Sigmoid colon (tissue), 7 donors: ENCODE data around the gene SEMA3B. TPM values are rescaled to one million over a fixed set of nuclear protein-coding genes. Genes with fewer than 3 reads are reported as not detected.
"Not testable (repeated sequence)": the region's sequence is repeated elsewhere in the genome, so short reads cannot be mapped to it uniquely, and the experiment has no call there.

ENCODE experiments used
- DNase-seq: peaks from one replicate; pipeline ENCODE4 v3.0.0-alpha.2; 2019
- H3K27ac ChIP-seq, 4 donors: fragments of 200-600 bp; sonication (generic); one replicate each; pipeline ENCODE4 v1.5.1; 2016 to 2019; ENCODE audit warnings: mild to moderate bottlenecking in 1 of 4
- H3K27me3 ChIP-seq, 3 donors: fragments of 200-600 bp; sonication (generic); one replicate each; pipeline ENCODE4 v1.5.1; 2019; ENCODE audit warnings: mild to moderate bottlenecking in 1 of 3
- H3K36me3 ChIP-seq, 4 donors: fragments of 200-600 bp; sonication (generic); one replicate each; pipeline ENCODE4 v1.5.1; 2016 to 2019
- H3K4me1 ChIP-seq, 4 donors: fragments of 200-600 bp; sonication (generic); one replicate each; pipeline ENCODE4 v1.5.1; 2017 to 2019
- H3K4me3 ChIP-seq, 4 donors: fragments of 200-600 bp; sonication (generic); one replicate each; pipeline ENCODE4 v1.5.1; 2017 to 2019; ENCODE audit warnings: mild to moderate bottlenecking in 2 of 4, moderate library complexity in 1 of 4
- H3K9me3 ChIP-seq, 4 donors: fragments of 200-600 bp in 3 of 4; sonication (generic) in 3 of 4; one replicate each; pipeline versions ENCODE4 v1.5.1 to v1.6.1; 2013 to 2019
- CTCF ChIP-seq, 4 experiments: fragments of 450-650 bp in 3 of 4; fragments of 200-600 bp in 1 of 4; IDR thresholded peaks; one replicate each; pipeline ENCODE4 v1.5.1; 2016 to 2019; ENCODE audit warnings: antibody characterized with exemption in 4 of 4, mild to moderate bottlenecking in 3 of 4, moderate library complexity in 2 of 4
- EP300 ChIP-seq, 4 donors: sonication (generic); formaldehyde crosslinking; IDR thresholded peaks; one replicate each; pipeline ENCODE4 v1.6.1; 2017; ENCODE audit warnings: antibody characterized with exemption in 4 of 4
- POLR2A ChIP-seq, 2 donors: fragments of 450-650 bp; IDR thresholded peaks; one replicate each; pipeline ENCODE4 v1.6.1; 2016; ENCODE audit warnings: antibody characterized with exemption in 2 of 2, mild to moderate bottlenecking in 2 of 2, moderate library complexity in 2 of 2
- POLR2AphosphoS5 ChIP-seq, 4 donors: sonication (generic); formaldehyde crosslinking; IDR thresholded peaks; one replicate each; pipeline ENCODE4 v1.6.1; 2017; ENCODE audit warnings: antibody characterized with exemption in 4 of 4
- WGBS, 2 donors: extraction: QIAGEN DNeasy Blood & Tissue Kit; methylation state at CpG; one replicate each; pipeline ENCODE4 v1.1.7; 2013; 5-methylcytosine and 5-hydroxymethylcytosine counted together
- intact Hi-C: fragments of 100-400 bp; cut with DNase I; formaldehyde crosslinking; loops from one replicate; pipeline ENCODE4 v1.15.1; 2023
- polyA plus RNA-seq, 3 donors: library from polyadenylated mRNA; stranded (reverse); fragments of 200-250 nt; gene quantifications; one replicate each; pipeline ENCODE4 v1.2.3, GENCODE V29; 2013
- total RNA-seq, 4 donors: library from RNA; depleted of rRNA; stranded (reverse); fragments of >200 nt; gene quantifications; one replicate each; pipeline ENCODE4 v1.1.0, GENCODE V29; 2016
- donor health status: healthy with polysubstance abuse.
- donor health status: Bipolar disorder and iron deficiency.
- donor health status: healthy.

Gene SEMA3B
- total and polyA plus RNA-seq, 7 donors = 7.9 to 54.6 (median 24.6) TPM

- Histone ChIP-seq H3K4me1 (peaks cover 4 to 45% (median 40%) of the 10 kb centered on the region in 4 donors), H3K4me3 (no peak overlapping the region), H3K27me3 (no peaks in the 10 kb centered on the region), H3K27ac (peak overlapping the region; percentile 88 to 89 (median 88)), H3K36me3 (no peaks in the 10 kb centered on the region), H3K9me3 (no peaks in the 10 kb centered on the region)
- 92 to 94% methylated on average over 6 of the region's 6 CpGs for WGBS, 2 donors
- TF ChIP-seq POLR2A (IDR thresholded peaks at IDR 0.05) (no peak), EP300 (IDR thresholded peaks at IDR 0.05) (no peak), POLR2AphosphoS5 (IDR thresholded peaks at IDR 0.05) (no peak), CTCF (IDR thresholded peaks at IDR 0.05) (no peak)
- intact Hi-C loops = no loop called here
- no peak for DNase-seq
Observed at GRCh38 chr3:50300681-50301254, 31.8 kb downstream of the SEMA3B start.

- no peak for DNase-seq
- WGBS, 2 donors = 92 to 93% methylated on average over 32 of the region's 32 CpGs
- H3K4me3 ChIP-seq = no peak overlapping the region
- peaks cover 4 to 45% (median 40%) of the 10 kb centered on the region in 4 donors for H3K4me1 ChIP-seq
- intact Hi-C loops = no loop called here
- H3K27me3 ChIP-seq = no peaks in the 10 kb centered on the region
- H3K36me3 ChIP-seq = no peaks in the 10 kb centered on the region
- TF ChIP-seq CTCF (IDR thresholded peaks at IDR 0.05) (no peak), POLR2A (IDR thresholded peaks at IDR 0.05) (no peak), EP300 (IDR thresholded peaks at IDR 0.05) (no peak), POLR2AphosphoS5 (IDR thresholded peaks at IDR 0.05) (no peak)
- H3K27ac ChIP-seq = peak overlapping the region; percentile 48 to 72 (median 58)
- no peaks in the 10 kb centered on the region for H3K9me3 ChIP-seq
Observed at GRCh38 chr3:50302095-50303012, 33.4 kb downstream of the SEMA3B start.

GRCh38 chr3:50303013-50303815 lies 34.3 kb downstream of the SEMA3B start, which contains the start of gene HYAL1:
TSS of gene HYAL1 (minus strand) at chr3:50303574. CDS start at chr3:50302956, 618 bp downstream.
- Histone ChIP-seq H3K27me3 (no peaks in the 10 kb centered on the region), H3K9me3 (no peaks in the 10 kb centered on the region), H3K4me1 (peaks cover 4 to 38% (median 37%) of the 10 kb centered on the region in 4 donors), H3K36me3 (no peaks in the 10 kb centered on the region), H3K27ac (peak within 1 kb of the TSS; percentile 48 to 72 (median 58)), H3K4me3 (peak within 1 kb of the TSS in 1 of 4 donors; percentile 14)
- TF ChIP-seq CTCF (IDR thresholded peaks at IDR 0.05) (no peak), POLR2AphosphoS5 (IDR thresholded peaks at IDR 0.05) (peak in 2 of 4 donors; percentile 30 to 49)
- peak; percentile 83 for DNase-seq
- intact Hi-C loops = no loop called here
- 40 to 71% methylated on average over 14 of the region's 14 CpGs for WGBS, 2 donors

- Histone ChIP-seq H3K27me3 (no peaks in the 10 kb centered on the region), H3K36me3 (no peaks in the 10 kb centered on the region), H3K9me3 (no peaks in the 10 kb centered on the region), H3K27ac (no peak overlapping the region), H3K4me3 (no peak overlapping the region), H3K4me1 (peaks cover 0 to 32% (median 30%) of the 10 kb centered on the region in 4 donors)
- TF ChIP-seq POLR2AphosphoS5 (IDR thresholded peaks at IDR 0.05) (no peak), EP300 (IDR thresholded peaks at IDR 0.05) (no peak), CTCF (IDR thresholded peaks at IDR 0.05) (no peak), POLR2A (IDR thresholded peaks at IDR 0.05) (no peak)
- DNase-seq = no peak
- intact Hi-C loops = no loop called here
Observed at GRCh38 chr3:50304601-50305000, 35.7 kb downstream of the SEMA3B start.

- H3K9me3 ChIP-seq, intact Hi-C loops, H3K4me1 ChIP-seq, DNase-seq, H3K27ac ChIP-seq, H3K4me3 ChIP-seq, H3K27me3 ChIP-seq: not testable (repeated sequence)
- H3K36me3 ChIP-seq = peaks cover 0 to 17% (median 2%) of the 10 kb centered on the region in 4 donors
- 92 to 93% methylated on average over 32 of the region's 32 CpGs for WGBS, 2 donors
Observed at GRCh38 chr3:50312041-50312440, 43.1 kb downstream of the SEMA3B start.
